Ishikawa (cell line): ENCODE measurements around the gene MCL1.

Experiments
- CEBPB ChIP-seq: IDR thresholded peaks from 2 replicates; pipeline ENCODE4 v1.6.1; 2012
- CREB1 ChIP-seq: IDR thresholded peaks from 2 replicates; pipeline ENCODE4 v1.6.1; 2012; ENCODE audit warnings: low read depth
- EGR1 ChIP-seq: IDR thresholded peaks from 2 replicates; pipeline ENCODE4 v1.6.1; 2012
- EP300 ChIP-seq: IDR thresholded peaks from 2 replicates; pipeline ENCODE4 v1.6.1; 2012; ENCODE audit warnings: borderline replicate concordance
- FOXM1 ChIP-seq: IDR thresholded peaks from 2 replicates; pipeline ENCODE4 v1.6.1; 2012; ENCODE audit warnings: low read depth, borderline replicate concordance
- MAX ChIP-seq: IDR thresholded peaks from 2 replicates; pipeline ENCODE4 v1.6.1; 2012
- NFIC ChIP-seq: IDR thresholded peaks from 2 replicates; pipeline ENCODE4 v1.6.1; 2012
- RAD21 ChIP-seq: IDR thresholded peaks from 2 replicates; pipeline ENCODE4 v1.6.1; 2012; ENCODE audit warnings: low read depth
- REST ChIP-seq: IDR thresholded peaks from 2 replicates; pipeline ENCODE4 v1.6.1; 2012; ENCODE audit warnings: low read depth, mild to moderate bottlenecking
- TAF1 ChIP-seq: IDR thresholded peaks from 2 replicates; pipeline ENCODE4 v1.6.1; 2012; ENCODE audit warnings: low read depth, mild to moderate bottlenecking
- TCF12 ChIP-seq: IDR thresholded peaks from 2 replicates; pipeline ENCODE4 v1.6.1; 2012; ENCODE audit warnings: low read depth
- TEAD4 ChIP-seq: IDR thresholded peaks from 2 replicates; pipeline ENCODE4 v1.6.1; 2012
- USF1 ChIP-seq: IDR thresholded peaks from 2 replicates; pipeline ENCODE4 v1.6.1; 2012
- YY1 ChIP-seq: IDR thresholded peaks from 2 replicates; pipeline ENCODE4 v1.6.1; 2012; ENCODE audit warnings: low read depth
- ZBTB7A ChIP-seq: IDR thresholded peaks from 2 replicates; pipeline ENCODE4 v1.6.1; 2012; ENCODE audit warnings: low read depth

The MCL1 gene

GRCh38 chr1:150544204-150544603, 35.2 kb downstream of the MCL1 start:
- TF ChIP-seq EP300 (no peak), YY1 (no peak), MAX (no peak), NFIC (no peak)

GRCh38 chr1:150543500-150544143, 35.8 kb downstream of the MCL1 start:
- TF ChIP-seq YY1 = no peak
- no peak for TF ChIP-seq EP300
- TF ChIP-seq CREB1 = no peak
- no peak for TF ChIP-seq REST
- TF ChIP-seq EGR1 = no peak
- no peak for TF ChIP-seq CEBPB
- no peak for TF ChIP-seq ZBTB7A
- no peak for TF ChIP-seq TEAD4
- no peak for TF ChIP-seq USF1
- TF ChIP-seq TCF12 = no peak
- TF ChIP-seq NFIC = no peak
- TF ChIP-seq FOXM1 = no peak
- no peak for TF ChIP-seq TAF1
- no peak for TF ChIP-seq RAD21
- TF ChIP-seq MAX = no peak

GRCh38 chr1:150537732-150538684, 41.4 kb downstream of the MCL1 start:
- peak; percentile 50; the same call in 1 of the 2 replicates for TF ChIP-seq MAX
- no peak for TF ChIP-seq EP300
- TF ChIP-seq USF1 = no peak
- TF ChIP-seq YY1 = no peak
- no peak for TF ChIP-seq TCF12
- TF ChIP-seq TEAD4 = peak; percentile 93

- TF ChIP-seq REST (no peak), MAX (0 out of 2 replicates have a peak, but pooled peaks have one; percentile 15)
These were observed 42.3 kb downstream of the MCL1 start for GRCh38 chr1:150536836-150537731.
